Pancreas (tissue), 10 donors: ENCODE results near the gene MRPL54. TPM values are rescaled to one million over a fixed set of nuclear protein-coding genes. Genes with fewer than 3 reads are reported as not detected.

ENCODE experiments used
- ATAC-seq, 4 donors: fragments of 200-7000 bp; cut with Tn5 transposase; one replicate each; pipeline versions ENCODE4 v1.8.0 to v1.9.1; 2020; ENCODE audit warnings: mild to moderate bottlenecking in 4 of 4, moderate library complexity in 4 of 4
- DNase-seq, 6 donors: peaks; one replicate each; pipeline ENCODE4 v3.0.0-alpha.2; 2020
- FAIRE-seq: peaks from 2 replicates; lab custom pipeline; 2012; peaks lifted over from hg19 to GRCh38; lab: Jason Lieb, UNC
- H3K27ac ChIP-seq, 4 donors: fragments of 200-600 bp; sonication (generic); 1 replicate in 3 of 4; 2 replicates in 1 of 4; pipeline versions ENCODE4 v1.5.0 to v1.8.0; 2020
- H3K27me3 ChIP-seq, 4 donors: fragments of 200-600 bp; one replicate each; pipeline ENCODE4 v1.8.0; 2021
- H3K36me3 ChIP-seq, 3 donors: fragments of 200-600 bp; sonication (generic) in 1 of 3; one replicate each; pipeline versions ENCODE4 v1.5.0 to v1.8.0; 2020 to 2021
- H3K4me1 ChIP-seq, 3 donors: fragments of 200-600 bp; one replicate each; pipeline ENCODE4 v1.8.0; 2021
- H3K4me3 ChIP-seq, 4 donors: fragments of 200-600 bp; sonication (generic) in 2 of 4; one replicate each; pipeline versions ENCODE4 v1.5.0 to v1.8.0; 2020 to 2021
- H3K9me3 ChIP-seq, 4 donors: fragments of 200-600 bp; one replicate each; pipeline ENCODE4 v1.8.0; 2021
- CTCF ChIP-seq, 4 donors: fragments of 200-600 bp; sonication (generic) in 3 of 4; IDR thresholded peaks; one replicate each; pipeline versions ENCODE4 v1.5.0 to v1.8.0; 2021; ENCODE audit warnings: antibody characterized with exemption in 4 of 4
- WGBS, 2 donors: extraction: QIAGEN DNeasy Blood & Tissue Kit; methylation state at CpG; one replicate each; pipeline ENCODE4 v1.1.7; 2013; 5-methylcytosine and 5-hydroxymethylcytosine counted together
- intact Hi-C, 3 donors: fragments of 100-400 bp; cut with DNase I; formaldehyde crosslinking; loops; one replicate each; pipeline versions ENCODE4 v1.11.1 to v1.14.2; 2022
- polyA plus RNA-seq, 2 donors: library from polyadenylated mRNA; stranded (reverse); fragments of 200-250 nt; gene quantifications; one replicate each; pipeline ENCODE4 v1.2.3, GENCODE V29; 2013
- total RNA-seq, 6 donors: library from RNA; stranded (reverse); fragmentation: NEBNext Ultra II Directional in 4 of 6; extraction: Animal tissue kit (Norgen Biotek cat#: 25700) in 4 of 6; gene quantifications; one replicate each; pipeline versions ENCODE4 v1.2.1 to v1.2.4, GENCODE V29; 2021 to 2023
- donor health status: healthy with polysubstance abuse.
- donor health status: DM: no; HTN: no; CAD: no; lungs with moderate emphysema.
- donor health status: DM: no; HTN: no; CAD: no.
- donor health status: control.
- donor health status: control.
- donor health status: Bipolar disorder and iron deficiency.
- donor health status: DM: yes; HTN: yes; CAD: no.
- donor health status: DM: no; HTN: no; CAD: no.
- donor health status: DM: no; HTN: no; CAD: no.
- donor health status: DM: yes; HTN: yes; CAD: no.

MRPL54 gene
- total and polyA plus RNA-seq, 8 donors: 30.0 to 104 (median 38.3) TPM

GRCh38 chr19:3785451-3785937, 23.0 kb downstream of the MRPL54 start:
- no peak for TF ChIP-seq CTCF (IDR thresholded peaks at IDR 0.05)
- H3K36me3 ChIP-seq: no peaks in the 10 kb centered on the region
- intact Hi-C loops: no loop called here
- peaks cover 0 to 4% (median 0%) of the 10 kb centered on the region in 4 donors for H3K9me3 ChIP-seq
- ATAC-seq (peak in 3 of 4 donors; percentile 17 to 52 (median 25)), DNase-seq (no peak), FAIRE-seq (no peak)
- WGBS, 2 donors: 0 to 1% methylated on average over 43 to 47 of the region's 47 CpGs
- H3K4me1 ChIP-seq: no peaks in the 10 kb centered on the region
- no peaks in the 10 kb centered on the region for H3K27me3 ChIP-seq
- H3K4me3 ChIP-seq: peak overlapping the region in 2 of 4 donors; percentile 5 to 38
- no peak overlapping the region for H3K27ac ChIP-seq

- 5 to 6% methylated on average over 26 to 100 of the region's 101 CpGs for WGBS, 2 donors
- Histone ChIP-seq H3K36me3 (no peaks in the 10 kb centered on the region), H3K9me3 (peaks cover 0 to 4% (median 0%) of the 10 kb centered on the region in 4 donors), H3K4me1 (no peaks in the 10 kb centered on the region), H3K27me3 (no peaks in the 10 kb centered on the region), H3K27ac (no peak within 1 kb of the TSS), H3K4me3 (peak within 1 kb of the TSS in 2 of 4 donors; percentile 5 to 38)
- FAIRE-seq (no peak), DNase-seq (peak in 1 of 6 donors; percentile 50), ATAC-seq (peak in 2 of 4 donors; percentile 19 to 25)
- intact Hi-C loops: no loop called here
- no peak for TF ChIP-seq CTCF (IDR thresholded peaks at IDR 0.05)
Observed at GRCh38 chr19:3785938-3786824, 23.7 kb downstream of the MRPL54 start, which contains the start of gene MATK. Gene MATK, minus strand, starts transcription at chr19:3786381. Its CDS starts 1,246 bp downstream, at chr19:3785135.

DNA sequence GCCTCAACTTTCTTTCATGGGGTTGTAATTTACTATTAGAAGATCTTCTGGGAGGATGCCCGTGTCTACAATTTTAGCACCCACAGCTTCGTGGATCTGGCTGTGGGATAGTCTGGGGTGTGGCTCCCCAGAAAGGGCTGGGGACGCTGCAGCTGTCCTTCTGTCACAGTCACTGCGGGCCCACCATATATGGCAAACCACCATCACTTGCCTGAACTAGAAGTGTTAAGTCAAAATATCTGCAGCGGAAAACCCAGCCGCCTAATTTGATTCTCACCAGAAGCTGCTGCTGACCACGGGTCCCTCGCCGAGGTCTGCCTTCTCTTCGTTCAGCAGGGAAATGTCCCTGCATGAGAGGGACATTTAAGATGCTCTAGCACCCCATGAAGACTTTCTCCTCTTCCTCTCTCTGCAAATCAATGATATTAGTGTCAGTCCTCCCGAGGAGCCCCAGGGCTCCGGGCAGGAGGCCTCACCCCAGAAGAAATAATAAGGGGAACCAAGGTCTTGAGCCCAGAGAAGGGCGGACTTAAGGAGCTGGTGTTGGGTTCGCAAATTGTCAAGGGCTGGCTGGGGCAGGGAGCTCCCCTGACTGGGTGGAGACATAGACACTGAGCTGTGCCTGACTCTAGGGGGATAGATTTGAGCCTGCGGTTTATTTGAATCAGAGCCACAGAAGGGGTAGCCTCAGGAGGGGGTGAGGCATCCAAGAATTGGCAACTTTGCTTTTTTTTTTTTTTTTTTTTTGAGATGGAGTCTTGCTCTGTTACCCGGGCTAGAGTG, 26.7 kb downstream of the MRPL54 start:
- no peak for DNase-seq
- H3K27ac ChIP-seq: no peak overlapping the region
- no peaks in the 10 kb centered on the region for H3K4me1 ChIP-seq
- no peaks in the 10 kb centered on the region for H3K9me3 ChIP-seq
- H3K4me3 ChIP-seq: no peak overlapping the region
- intact Hi-C loops: no loop called here
- WGBS, 2 donors: 45 to 47% methylated on average over 15 of the region's 16 CpGs
- H3K27me3 ChIP-seq: no peaks in the 10 kb centered on the region
- TF ChIP-seq CTCF (IDR thresholded peaks at IDR 0.05): no peak
- FAIRE-seq: no peak
- ATAC-seq: no peak
- no peaks in the 10 kb centered on the region for H3K36me3 ChIP-seq

GRCh38 chr19:3790209-3790734, 27.8 kb downstream of the MRPL54 start:
- DNase-seq (no peak), FAIRE-seq (no peak), ATAC-seq (no peak)
- 48 to 69% methylated on average over 6 of the region's 6 CpGs for WGBS, 2 donors
- TF ChIP-seq CTCF (IDR thresholded peaks at IDR 0.05): no peak
- H3K4me1 ChIP-seq: no peaks in the 10 kb centered on the region
- no peaks in the 10 kb centered on the region for H3K9me3 ChIP-seq
- no peak overlapping the region for H3K27ac ChIP-seq
- no peaks in the 10 kb centered on the region for H3K27me3 ChIP-seq
- intact Hi-C loops: no loop called here
- no peak overlapping the region for H3K4me3 ChIP-seq
- H3K36me3 ChIP-seq: no peaks in the 10 kb centered on the region
